WTC11 (cell line): ENCODE measurements around the gene ARMC8. TPM values are rescaled to one million over a fixed set of nuclear protein-coding genes. Genes with fewer than 3 reads are reported as not detected.

ENCODE experiments used
- ATAC-seq: fragments of 200-7000 bp; cut with Tn5 transposase; 2 replicates; pipeline ENCODE4 v1.10.0; 2021; ENCODE audit warnings: mild to moderate bottlenecking, moderate library complexity
- CTCF ChIA-PET: fragments of 300-600 bp; sonication (Branson Sonifier 250); formaldehyde crosslinking; loops from one replicate; lab custom pipeline; 2021; ENCODE audit warnings: antibody characterized with exemption; lab: Charles Lee
- POLR2A ChIA-PET: fragments of 350-600 bp; sonication (Branson Sonifier 250); formaldehyde crosslinking; loops from one replicate; lab custom pipeline; 2021; ENCODE audit warnings: antibody characterized with exemption; lab: Charles Lee
- DNase-seq: peaks from one replicate; pipeline ENCODE4 v3.0.0; 2021; ENCODE audit warnings: low spot score
- H3K27ac Mint-ChIP-seq: 2 replicates; pipeline ENCODE4 v1.8.0; 2021; ENCODE audit warnings: mixed read lengths
- H3K27me3 Mint-ChIP-seq: 2 replicates; pipeline ENCODE4 v1.8.0; 2021; ENCODE audit warnings: low read depth, mild to moderate bottlenecking, moderate library complexity, mixed read lengths
- H3K36me3 Mint-ChIP-seq: 2 replicates; pipeline ENCODE4 v1.8.0; 2021; ENCODE audit warnings: mixed read lengths
- H3K4me1 Mint-ChIP-seq: 2 replicates; pipeline ENCODE4 v1.8.0; 2022; ENCODE audit warnings: mixed read lengths
- H3K4me3 Mint-ChIP-seq: 2 replicates; pipeline ENCODE4 v1.8.0; 2021; ENCODE audit warnings: mild to moderate bottlenecking, moderate library complexity, mixed read lengths
- H3K9me3 Mint-ChIP-seq: 2 replicates; pipeline ENCODE4 v1.8.0; 2021; ENCODE audit warnings: mixed read lengths
- CREM ChIP-seq: sonication (generic); formaldehyde crosslinking; IDR thresholded peaks from 2 replicates; pipeline ENCODE4 v1.8.1; 2022; ENCODE audit warnings: mild to moderate bottlenecking, missing genetic modification reagents, moderate library complexity
- ETV6 ChIP-seq: sonication (generic); formaldehyde crosslinking; IDR thresholded peaks from 2 replicates; pipeline ENCODE4 v1.8.1; 2022; ENCODE audit warnings: mild to moderate bottlenecking, missing genetic modification reagents
- GTF2I ChIP-seq: fragments of 250-450 bp; sonication (Bioruptor Pico); conservative IDR thresholded peaks from 2 replicates; pipeline ENCODE4 v1.4.0; 2021; ENCODE audit warnings: mild to moderate bottlenecking
- JAZF1 ChIP-seq: fragments of 250-450 bp; sonication (Bioruptor Pico); IDR thresholded peaks from 2 replicates; pipeline ENCODE4 v1.9.0; 2021; ENCODE audit warnings: moderate library complexity, mild to moderate bottlenecking, inconsistent platforms
- MXD4 ChIP-seq: fragments of 250-450 bp; sonication (Bioruptor Pico); IDR thresholded peaks from 2 replicates; pipeline ENCODE4 v1.8.0; 2021; ENCODE audit warnings: mild to moderate bottlenecking, moderate library complexity, borderline replicate concordance
- NFATC4 ChIP-seq: fragments of 250-450 bp; sonication (Bioruptor Pico); IDR thresholded peaks from 2 replicates; pipeline ENCODE4 v1.9.0; 2021; ENCODE audit warnings: mild to moderate bottlenecking
- NFYB ChIP-seq: sonication (generic); formaldehyde crosslinking; conservative IDR thresholded peaks from 2 replicates; pipeline ENCODE4 v1.8.0; 2022; ENCODE audit warnings: low read depth, missing genetic modification reagents
- NR1H2 ChIP-seq: sonication (generic); formaldehyde crosslinking; IDR thresholded peaks from 2 replicates; pipeline ENCODE4 v1.9.0; 2021; ENCODE audit warnings: mild to moderate bottlenecking, moderate library complexity, missing genetic modification reagents
- NR3C1 ChIP-seq: sonication (generic); formaldehyde crosslinking; conservative IDR thresholded peaks from 2 replicates; pipeline ENCODE4 v1.8.1; 2023; ENCODE audit warnings: low read depth, mild to moderate bottlenecking, missing genetic modification reagents
- SOX15 ChIP-seq: fragments of 250-450 bp; sonication (Bioruptor Pico); IDR thresholded peaks from 2 replicates; pipeline ENCODE4 v1.9.0; 2021; ENCODE audit warnings: mild to moderate bottlenecking
- ZNF121 ChIP-seq: sonication (generic); formaldehyde crosslinking; IDR thresholded peaks from 2 replicates; pipeline ENCODE4 v1.8.0; 2023; ENCODE audit warnings: missing genetic modification reagents
- total RNA-seq: library from RNA; stranded (reverse); gene quantifications from 3 replicates; pipeline ENCODE4 v1.2.3, GENCODE V29; 2021
- TF ChIP-seq, protein P1 (sequence below): sonication (generic); formaldehyde crosslinking; IDR thresholded peaks from 2 replicates; pipeline ENCODE4 v1.8.1; 2023; ENCODE audit warnings: mild to moderate bottlenecking, missing genetic modification reagents
- TF ChIP-seq, protein P2 (sequence below): sonication (generic); formaldehyde crosslinking; IDR thresholded peaks from 2 replicates; pipeline ENCODE4 v1.8.1; 2022; ENCODE audit warnings: low read depth, mild to moderate bottlenecking, moderate library complexity, missing genetic modification reagents, borderline replicate concordance
- TF ChIP-seq, protein P3 (sequence below): fragments of 200-600 bp; IDR thresholded peaks from 2 replicates; pipeline ENCODE4 v1.8.0; 2022; ENCODE audit warnings: antibody characterized with exemption
- TF ChIP-seq, protein P4 (sequence below): sonication (generic); formaldehyde crosslinking; IDR thresholded peaks from 2 replicates; pipeline ENCODE4 v1.8.1; 2023; ENCODE audit warnings: mild to moderate bottlenecking, moderate library complexity, missing genetic modification reagents
- TF ChIP-seq, protein P5 (sequence below): sonication (generic); formaldehyde crosslinking; IDR thresholded peaks from 2 replicates; pipeline ENCODE4 v1.8.0; 2023; ENCODE audit warnings: missing genetic modification reagents, mild to moderate bottlenecking, borderline replicate concordance
- TF ChIP-seq, protein P6 (sequence below): fragments of 250-450 bp; sonication (Bioruptor Pico); IDR thresholded peaks from 2 replicates; pipeline ENCODE4 v2.1.2; 2022; ENCODE audit warnings: mild to moderate bottlenecking, moderate library complexity
- TF ChIP-seq, protein P7 (sequence below): fragments of 250-450 bp; sonication (Bioruptor Pico); IDR thresholded peaks from 2 replicates; pipeline ENCODE4 v1.8.0; 2021; ENCODE audit warnings: mild to moderate bottlenecking

ARMC8 gene
- total RNA-seq, 1 experiment from 2014 or later = 44.9 TPM

DNA sequence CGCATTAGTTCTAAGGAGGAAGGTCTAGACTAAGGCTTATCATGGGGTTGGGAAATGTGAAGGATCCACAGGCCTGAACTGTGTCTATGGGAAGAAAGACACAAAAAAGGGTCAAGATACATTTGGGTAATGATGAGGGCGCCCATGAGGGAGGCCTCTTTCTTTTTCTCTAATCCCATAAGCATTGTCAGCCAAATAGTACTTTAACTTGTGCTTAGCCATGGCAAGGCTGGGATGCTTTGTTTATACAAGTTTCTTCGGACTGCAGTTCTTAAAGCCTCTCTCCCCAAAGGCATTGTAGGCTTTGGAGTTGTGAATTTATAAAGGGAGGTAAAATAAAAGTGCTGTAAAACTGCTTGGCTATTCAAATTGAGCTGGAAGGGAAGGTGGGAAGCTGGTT, 23.4 kb downstream of the ARMC8 start:
- Mint-ChIP-seq H3K4me1 (peaks cover 27% of the 10 kb centered on the region), H3K9me3 (peaks cover 6% of the 10 kb centered on the region), H3K36me3 (peaks cover 24% of the 10 kb centered on the region), H3K4me3 (no peak overlapping the region), H3K27ac (peak overlapping the region; percentile 32; the same call in 1 of the 2 replicates), H3K27me3 (no peaks in the 10 kb centered on the region)
- peak; percentile 67 for ATAC-seq
- ChIA-PET POLR2A (no interaction called here), CTCF (no interaction called here)
- TF ChIP-seq SOX15 (CRISPR knock-in tag) (no peak), ZNF121 (CRISPR knock-in tag) (no peak), CREM (CRISPR knock-in tag) (no peak), JAZF1 (no peak)
- TF ChIP-seq, protein P1, sequence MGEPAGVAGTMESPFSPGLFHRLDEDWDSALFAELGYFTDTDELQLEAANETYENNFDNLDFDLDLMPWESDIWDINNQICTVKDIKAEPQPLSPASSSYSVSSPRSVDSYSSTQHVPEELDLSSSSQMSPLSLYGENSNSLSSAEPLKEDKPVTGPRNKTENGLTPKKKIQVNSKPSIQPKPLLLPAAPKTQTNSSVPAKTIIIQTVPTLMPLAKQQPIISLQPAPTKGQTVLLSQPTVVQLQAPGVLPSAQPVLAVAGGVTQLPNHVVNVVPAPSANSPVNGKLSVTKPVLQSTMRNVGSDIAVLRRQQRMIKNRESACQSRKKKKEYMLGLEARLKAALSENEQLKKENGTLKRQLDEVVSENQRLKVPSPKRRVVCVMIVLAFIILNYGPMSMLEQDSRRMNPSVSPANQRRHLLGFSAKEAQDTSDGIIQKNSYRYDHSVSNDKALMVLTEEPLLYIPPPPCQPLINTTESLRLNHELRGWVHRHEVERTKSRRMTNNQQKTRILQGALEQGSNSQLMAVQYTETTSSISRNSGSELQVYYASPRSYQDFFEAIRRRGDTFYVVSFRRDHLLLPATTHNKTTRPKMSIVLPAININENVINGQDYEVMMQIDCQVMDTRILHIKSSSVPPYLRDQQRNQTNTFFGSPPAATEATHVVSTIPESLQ (CRISPR knock-in tag) = no peak
- TF ChIP-seq, protein P2, sequence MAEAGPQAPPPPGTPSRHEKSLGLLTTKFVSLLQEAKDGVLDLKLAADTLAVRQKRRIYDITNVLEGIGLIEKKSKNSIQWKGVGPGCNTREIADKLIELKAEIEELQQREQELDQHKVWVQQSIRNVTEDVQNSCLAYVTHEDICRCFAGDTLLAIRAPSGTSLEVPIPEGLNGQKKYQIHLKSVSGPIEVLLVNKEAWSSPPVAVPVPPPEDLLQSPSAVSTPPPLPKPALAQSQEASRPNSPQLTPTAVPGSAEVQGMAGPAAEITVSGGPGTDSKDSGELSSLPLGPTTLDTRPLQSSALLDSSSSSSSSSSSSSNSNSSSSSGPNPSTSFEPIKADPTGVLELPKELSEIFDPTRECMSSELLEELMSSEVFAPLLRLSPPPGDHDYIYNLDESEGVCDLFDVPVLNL (CRISPR knock-in tag) = no peak
- DNase-seq = no peak

DNA sequence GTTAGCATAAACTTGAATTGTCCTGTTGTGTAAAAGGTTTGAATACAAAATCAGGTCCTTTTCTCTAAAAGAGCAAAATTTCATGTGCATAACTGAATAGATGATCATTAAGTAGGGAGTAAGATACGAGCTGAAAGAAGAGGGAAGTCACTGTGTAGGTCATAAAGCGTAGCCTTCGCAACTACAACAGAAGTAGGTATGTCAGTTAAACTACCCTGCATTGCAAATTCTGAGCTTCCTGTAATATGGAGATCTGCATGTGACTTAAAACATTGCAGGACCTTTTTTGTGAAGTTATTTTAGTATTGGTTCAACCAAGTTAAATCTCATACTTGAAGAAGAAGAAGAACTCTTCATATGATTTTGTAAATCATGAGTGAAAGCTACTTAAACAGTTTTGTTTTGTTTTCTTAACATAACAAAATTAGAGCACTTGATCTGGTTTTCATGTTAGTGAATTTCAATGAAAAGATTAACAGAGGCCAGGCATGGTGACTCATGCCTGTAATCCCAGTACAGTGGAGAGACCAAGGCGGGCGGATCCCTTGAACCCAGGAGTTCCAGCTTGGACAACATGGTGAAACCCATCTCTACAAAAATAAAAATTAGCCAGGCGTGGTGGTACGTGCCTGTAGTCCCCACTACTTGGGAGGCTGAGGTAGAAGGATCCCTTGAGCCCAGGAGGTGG, 26.4 kb downstream of the ARMC8 start:
- Mint-ChIP-seq H3K4me1 (peaks cover 28% of the 10 kb centered on the region), H3K4me3 (no peak overlapping the region), H3K36me3 (peaks cover 19% of the 10 kb centered on the region), H3K9me3 (no peaks in the 10 kb centered on the region), H3K27me3 (no peaks in the 10 kb centered on the region), H3K27ac (peak overlapping the region; percentile 89)
- CTCF ChIA-PET = interaction anchor here (1.0 kb wide), 1 partner anchor 39 kb away, joined by 3 read pairs; the partner anchor contains the start of gene DBR1
- DNase-seq (no peak), ATAC-seq (no peak)
- POLR2A ChIA-PET = no interaction called here
- no peak for TF ChIP-seq NR1H2 (CRISPR knock-in tag)
- TF ChIP-seq ETV6 (CRISPR knock-in tag) = no peak
- TF ChIP-seq, protein P3, sequence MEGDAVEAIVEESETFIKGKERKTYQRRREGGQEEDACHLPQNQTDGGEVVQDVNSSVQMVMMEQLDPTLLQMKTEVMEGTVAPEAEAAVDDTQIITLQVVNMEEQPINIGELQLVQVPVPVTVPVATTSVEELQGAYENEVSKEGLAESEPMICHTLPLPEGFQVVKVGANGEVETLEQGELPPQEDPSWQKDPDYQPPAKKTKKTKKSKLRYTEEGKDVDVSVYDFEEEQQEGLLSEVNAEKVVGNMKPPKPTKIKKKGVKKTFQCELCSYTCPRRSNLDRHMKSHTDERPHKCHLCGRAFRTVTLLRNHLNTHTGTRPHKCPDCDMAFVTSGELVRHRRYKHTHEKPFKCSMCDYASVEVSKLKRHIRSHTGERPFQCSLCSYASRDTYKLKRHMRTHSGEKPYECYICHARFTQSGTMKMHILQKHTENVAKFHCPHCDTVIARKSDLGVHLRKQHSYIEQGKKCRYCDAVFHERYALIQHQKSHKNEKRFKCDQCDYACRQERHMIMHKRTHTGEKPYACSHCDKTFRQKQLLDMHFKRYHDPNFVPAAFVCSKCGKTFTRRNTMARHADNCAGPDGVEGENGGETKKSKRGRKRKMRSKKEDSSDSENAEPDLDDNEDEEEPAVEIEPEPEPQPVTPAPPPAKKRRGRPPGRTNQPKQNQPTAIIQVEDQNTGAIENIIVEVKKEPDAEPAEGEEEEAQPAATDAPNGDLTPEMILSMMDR = no peak
- no peak for TF ChIP-seq NR3C1 (CRISPR knock-in tag)
- TF ChIP-seq, protein P4, sequence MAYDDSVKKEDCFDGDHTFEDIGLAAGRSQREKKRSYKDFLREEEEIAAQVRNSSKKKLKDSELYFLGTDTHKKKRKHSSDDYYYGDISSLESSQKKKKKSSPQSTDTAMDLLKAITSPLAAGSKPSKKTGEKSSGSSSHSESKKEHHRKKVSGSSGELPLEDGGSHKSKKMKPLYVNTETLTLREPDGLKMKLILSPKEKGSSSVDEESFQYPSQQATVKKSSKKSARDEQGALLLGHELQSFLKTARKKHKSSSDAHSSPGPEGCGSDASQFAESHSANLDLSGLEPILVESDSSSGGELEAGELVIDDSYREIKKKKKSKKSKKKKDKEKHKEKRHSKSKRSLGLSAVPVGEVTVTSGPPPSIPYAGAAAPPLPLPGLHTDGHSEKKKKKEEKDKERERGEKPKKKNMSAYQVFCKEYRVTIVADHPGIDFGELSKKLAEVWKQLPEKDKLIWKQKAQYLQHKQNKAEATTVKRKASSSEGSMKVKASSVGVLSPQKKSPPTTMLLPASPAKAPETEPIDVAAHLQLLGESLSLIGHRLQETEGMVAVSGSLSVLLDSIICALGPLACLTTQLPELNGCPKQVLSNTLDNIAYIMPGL (CRISPR knock-in tag) = no peak
- TF ChIP-seq, protein P5, sequence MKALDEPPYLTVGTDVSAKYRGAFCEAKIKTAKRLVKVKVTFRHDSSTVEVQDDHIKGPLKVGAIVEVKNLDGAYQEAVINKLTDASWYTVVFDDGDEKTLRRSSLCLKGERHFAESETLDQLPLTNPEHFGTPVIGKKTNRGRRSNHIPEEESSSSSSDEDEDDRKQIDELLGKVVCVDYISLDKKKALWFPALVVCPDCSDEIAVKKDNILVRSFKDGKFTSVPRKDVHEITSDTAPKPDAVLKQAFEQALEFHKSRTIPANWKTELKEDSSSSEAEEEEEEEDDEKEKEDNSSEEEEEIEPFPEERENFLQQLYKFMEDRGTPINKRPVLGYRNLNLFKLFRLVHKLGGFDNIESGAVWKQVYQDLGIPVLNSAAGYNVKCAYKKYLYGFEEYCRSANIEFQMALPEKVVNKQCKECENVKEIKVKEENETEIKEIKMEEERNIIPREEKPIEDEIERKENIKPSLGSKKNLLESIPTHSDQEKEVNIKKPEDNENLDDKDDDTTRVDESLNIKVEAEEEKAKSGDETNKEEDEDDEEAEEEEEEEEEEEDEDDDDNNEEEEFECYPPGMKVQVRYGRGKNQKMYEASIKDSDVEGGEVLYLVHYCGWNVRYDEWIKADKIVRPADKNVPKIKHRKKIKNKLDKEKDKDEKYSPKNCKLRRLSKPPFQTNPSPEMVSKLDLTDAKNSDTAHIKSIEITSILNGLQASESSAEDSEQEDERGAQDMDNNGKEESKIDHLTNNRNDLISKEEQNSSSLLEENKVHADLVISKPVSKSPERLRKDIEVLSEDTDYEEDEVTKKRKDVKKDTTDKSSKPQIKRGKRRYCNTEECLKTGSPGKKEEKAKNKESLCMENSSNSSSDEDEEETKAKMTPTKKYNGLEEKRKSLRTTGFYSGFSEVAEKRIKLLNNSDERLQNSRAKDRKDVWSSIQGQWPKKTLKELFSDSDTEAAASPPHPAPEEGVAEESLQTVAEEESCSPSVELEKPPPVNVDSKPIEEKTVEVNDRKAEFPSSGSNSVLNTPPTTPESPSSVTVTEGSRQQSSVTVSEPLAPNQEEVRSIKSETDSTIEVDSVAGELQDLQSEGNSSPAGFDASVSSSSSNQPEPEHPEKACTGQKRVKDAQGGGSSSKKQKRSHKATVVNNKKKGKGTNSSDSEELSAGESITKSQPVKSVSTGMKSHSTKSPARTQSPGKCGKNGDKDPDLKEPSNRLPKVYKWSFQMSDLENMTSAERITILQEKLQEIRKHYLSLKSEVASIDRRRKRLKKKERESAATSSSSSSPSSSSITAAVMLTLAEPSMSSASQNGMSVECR (CRISPR knock-in tag) = no peak
- TF ChIP-seq, protein P6, sequence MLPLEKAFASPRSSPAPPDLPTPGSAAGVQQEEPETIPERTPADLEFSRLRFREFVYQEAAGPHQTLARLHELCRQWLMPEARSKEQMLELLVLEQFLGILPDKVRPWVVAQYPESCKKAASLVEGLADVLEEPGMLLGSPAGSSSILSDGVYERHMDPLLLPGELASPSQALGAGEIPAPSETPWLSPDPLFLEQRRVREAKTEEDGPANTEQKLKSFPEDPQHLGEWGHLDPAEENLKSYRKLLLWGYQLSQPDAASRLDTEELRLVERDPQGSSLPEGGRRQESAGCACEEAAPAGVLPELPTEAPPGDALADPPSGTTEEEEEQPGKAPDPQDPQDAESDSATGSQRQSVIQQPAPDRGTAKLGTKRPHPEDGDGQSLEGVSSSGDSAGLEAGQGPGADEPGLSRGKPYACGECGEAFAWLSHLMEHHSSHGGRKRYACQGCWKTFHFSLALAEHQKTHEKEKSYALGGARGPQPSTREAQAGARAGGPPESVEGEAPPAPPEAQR = no peak
- no peak for TF ChIP-seq GTF2I
- TF ChIP-seq MXD4 = no peak
- TF ChIP-seq SOX15 (CRISPR knock-in tag) = no peak
- TF ChIP-seq, protein P1 (CRISPR knock-in tag) = no peak
- no peak for TF ChIP-seq NFYB (CRISPR knock-in tag)
- TF ChIP-seq, protein P7, sequence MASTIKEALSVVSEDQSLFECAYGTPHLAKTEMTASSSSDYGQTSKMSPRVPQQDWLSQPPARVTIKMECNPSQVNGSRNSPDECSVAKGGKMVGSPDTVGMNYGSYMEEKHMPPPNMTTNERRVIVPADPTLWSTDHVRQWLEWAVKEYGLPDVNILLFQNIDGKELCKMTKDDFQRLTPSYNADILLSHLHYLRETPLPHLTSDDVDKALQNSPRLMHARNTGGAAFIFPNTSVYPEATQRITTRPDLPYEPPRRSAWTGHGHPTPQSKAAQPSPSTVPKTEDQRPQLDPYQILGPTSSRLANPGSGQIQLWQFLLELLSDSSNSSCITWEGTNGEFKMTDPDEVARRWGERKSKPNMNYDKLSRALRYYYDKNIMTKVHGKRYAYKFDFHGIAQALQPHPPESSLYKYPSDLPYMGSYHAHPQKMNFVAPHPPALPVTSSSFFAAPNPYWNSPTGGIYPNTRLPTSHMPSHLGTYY (CRISPR knock-in tag) = no peak
- TF ChIP-seq NFATC4 = no peak
